NB4 (cell line): Measurements from ENCODE around the gene FBN3.

Experiments
- POLR2A ChIP-seq: IDR thresholded peaks from 2 replicates; pipeline ENCODE4 v1.6.1; 2011; ENCODE audit warnings: mild to moderate bottlenecking; ENCODE audit not compliant: insufficient read length; ENCODE audit errors: extremely low read depth
- TF ChIP-seq, protein P1 (sequence below): IDR thresholded peaks from one replicate; pipeline ENCODE4 v1.5.1; 2012; ENCODE audit warnings: low read depth, low read length

- TF ChIP-seq, protein P1, sequence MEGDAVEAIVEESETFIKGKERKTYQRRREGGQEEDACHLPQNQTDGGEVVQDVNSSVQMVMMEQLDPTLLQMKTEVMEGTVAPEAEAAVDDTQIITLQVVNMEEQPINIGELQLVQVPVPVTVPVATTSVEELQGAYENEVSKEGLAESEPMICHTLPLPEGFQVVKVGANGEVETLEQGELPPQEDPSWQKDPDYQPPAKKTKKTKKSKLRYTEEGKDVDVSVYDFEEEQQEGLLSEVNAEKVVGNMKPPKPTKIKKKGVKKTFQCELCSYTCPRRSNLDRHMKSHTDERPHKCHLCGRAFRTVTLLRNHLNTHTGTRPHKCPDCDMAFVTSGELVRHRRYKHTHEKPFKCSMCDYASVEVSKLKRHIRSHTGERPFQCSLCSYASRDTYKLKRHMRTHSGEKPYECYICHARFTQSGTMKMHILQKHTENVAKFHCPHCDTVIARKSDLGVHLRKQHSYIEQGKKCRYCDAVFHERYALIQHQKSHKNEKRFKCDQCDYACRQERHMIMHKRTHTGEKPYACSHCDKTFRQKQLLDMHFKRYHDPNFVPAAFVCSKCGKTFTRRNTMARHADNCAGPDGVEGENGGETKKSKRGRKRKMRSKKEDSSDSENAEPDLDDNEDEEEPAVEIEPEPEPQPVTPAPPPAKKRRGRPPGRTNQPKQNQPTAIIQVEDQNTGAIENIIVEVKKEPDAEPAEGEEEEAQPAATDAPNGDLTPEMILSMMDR = no peak
- TF ChIP-seq POLR2A = no peak
Measured at GRCh38 chr19:8109890-8110662, 39.3 kb downstream of the FBN3 start.
